Neural progenitor cell (in vitro differentiated cells): ENCODE measurements around the gene SMCHD1. TPM values are rescaled to one million over a fixed set of nuclear protein-coding genes. Genes with fewer than 3 reads are reported as not detected.
A peak's percentile ranks its signal among the peaks of the same experiment; 100 is the strongest.

Experiments used
- DNase-seq: peaks from one replicate; pipeline ENCODE4 v3.0.0-alpha.2; 2016; ENCODE audit warnings: low spot score
- H2AFZ ChIP-seq: fragments of 200-600 bp; sonication (generic); replicated peaks from 2 replicates; pipeline ENCODE4 v1.6.1; 2016; ENCODE audit warnings: antibody characterized with exemption
- H3F3A ChIP-seq: fragments of 200-600 bp; sonication (generic); 2 replicates; pipeline ENCODE4 v1.6.1; 2016; ENCODE audit warnings: antibody characterized with exemption, low read depth
- H3K27ac ChIP-seq: fragments of 200-600 bp; sonication (generic); 2 replicates; pipeline ENCODE4 v1.5.1; 2016; ENCODE audit warnings: mild to moderate bottlenecking
- H3K27me3 ChIP-seq: fragments of 200-600 bp; sonication (generic); 2 replicates; pipeline ENCODE4 v1.6.1; 2016; ENCODE audit warnings: mild to moderate bottlenecking, moderate library complexity
- H3K36me3 ChIP-seq: fragments of 200-600 bp; sonication (generic); 2 replicates; pipeline ENCODE4 v1.5.1; 2016
- H3K4me1 ChIP-seq: fragments of 200-600 bp; sonication (generic); 2 replicates; pipeline ENCODE4 v1.6.1; 2016; ENCODE audit warnings: mixed run types
- H3K4me2 ChIP-seq: fragments of 200-600 bp; sonication (generic); 2 replicates; pipeline ENCODE4 v1.6.1; 2016
- H3K4me3 ChIP-seq: fragments of 200-600 bp; sonication (generic); 2 replicates; pipeline ENCODE4 v1.5.1; 2016
- H3K79me2 ChIP-seq: fragments of 200-600 bp; sonication (generic); 2 replicates; pipeline ENCODE4 v1.6.1; 2016; ENCODE audit warnings: low read depth
- H3K9ac ChIP-seq: fragments of 200-600 bp; sonication (generic); 2 replicates; pipeline ENCODE4 v1.6.1; 2016
- H3K9me3 ChIP-seq: fragments of 200-600 bp; sonication (generic); 2 replicates; pipeline ENCODE4 v1.5.1; 2016; ENCODE audit warnings: low read depth
- H4K20me1 ChIP-seq: fragments of 200-600 bp; sonication (generic); 2 replicates; pipeline ENCODE4 v1.6.1; 2016; ENCODE audit warnings: low read depth
- H3K27ac Mint-ChIP-seq: 3 replicates; pipeline ENCODE4 v1.8.0; 2021; ENCODE audit warnings: mixed read lengths
- H3K27me3 Mint-ChIP-seq: 2 replicates; pipeline ENCODE4 v1.8.0; 2022; ENCODE audit warnings: low read depth, mild to moderate bottlenecking, inconsistent platforms, moderate library complexity, mixed read lengths; ENCODE audit not compliant: insufficient read depth
- H3K36me3 Mint-ChIP-seq: 3 replicates; pipeline ENCODE4 v1.8.0; 2021; ENCODE audit warnings: mixed read lengths
- H3K4me1 Mint-ChIP-seq: 3 replicates; pipeline ENCODE4 v1.8.0; 2021; ENCODE audit warnings: mixed read lengths
- H3K4me3 Mint-ChIP-seq: 3 replicates; pipeline ENCODE4 v1.8.0; 2021; ENCODE audit warnings: mild to moderate bottlenecking, moderate library complexity, mixed read lengths
- H3K9me3 Mint-ChIP-seq: 3 replicates; pipeline ENCODE4 v1.8.0; 2020; ENCODE audit warnings: mixed read lengths
- CTCF ChIP-seq: fragments of 200-600 bp; sonication (generic); IDR thresholded peaks from 2 replicates; pipeline ENCODE4 v1.5.1; 2017; ENCODE audit warnings: antibody characterized with exemption, mild to moderate bottlenecking
- EZH2 ChIP-seq: fragments of 200-600 bp; sonication (generic); IDR thresholded peaks from 2 replicates; pipeline ENCODE4 v1.6.1; 2017; ENCODE audit warnings: antibody characterized with exemption, mild to moderate bottlenecking, moderate library complexity
- EZH2phosphoT487 ChIP-seq: fragments of 200-600 bp; sonication (generic); IDR thresholded peaks from 2 replicates; pipeline ENCODE4 v1.6.1; 2017; ENCODE audit warnings: antibody characterized with exemption
- total RNA-seq: library from RNA; depleted of rRNA; stranded (reverse); fragments of >200 nt; gene quantifications from 2 replicates; pipeline ENCODE4 v1.2.3, GENCODE V29; 2015; ENCODE audit warnings: low replicate concordance

The SMCHD1 gene
- total RNA-seq, 1 donor from 2014 or later = 127 TPM

GRCh38 chr18:2717407-2717806 is 61.9 kb downstream of the SMCHD1 start:
- H3F3A ChIP-seq = no peaks in the 10 kb centered on the region
- H3K4me3 ChIP-seq = no peak overlapping the region
- H3K79me2 ChIP-seq = peaks cover 29% of the 10 kb centered on the region
- no peaks in the 10 kb centered on the region for H3K27me3 ChIP-seq
- no peak overlapping the region for H3K4me2 ChIP-seq
- no peak overlapping the region for H3K27ac ChIP-seq
- no peaks in the 10 kb centered on the region for H3K9me3 ChIP-seq
- no peak overlapping the region for H3K4me3 Mint-ChIP-seq
- peaks cover 11% of the 10 kb centered on the region for H3K4me1 ChIP-seq
- H3K9me3 Mint-ChIP-seq = no peaks in the 10 kb centered on the region
- peaks cover 52% of the 10 kb centered on the region for H3K36me3 Mint-ChIP-seq
- no peak overlapping the region for H3K9ac ChIP-seq
- no peak for TF ChIP-seq EZH2phosphoT487
- no peak for TF ChIP-seq CTCF
- no peak for TF ChIP-seq EZH2
- no peak for DNase-seq
- peaks cover 30% of the 10 kb centered on the region for H3K36me3 ChIP-seq
- H2AFZ ChIP-seq = no peak overlapping the region
- peaks cover 9% of the 10 kb centered on the region for H3K4me1 Mint-ChIP-seq
- H4K20me1 ChIP-seq = peaks cover 10% of the 10 kb centered on the region
- no peaks in the 10 kb centered on the region for H3K27me3 Mint-ChIP-seq
- peak overlapping the region; percentile 51 for H3K27ac Mint-ChIP-seq

GRCh38 chr18:2719040-2719439 is 63.5 kb downstream of the SMCHD1 start:
- Mint-ChIP-seq H3K9me3 (no peaks in the 10 kb centered on the region), H3K4me3 (no peak overlapping the region), H3K27me3 (no peaks in the 10 kb centered on the region), H3K27ac (no peak overlapping the region), H3K36me3 (peaks cover 41% of the 10 kb centered on the region), H3K4me1 (peaks cover 9% of the 10 kb centered on the region)
- Histone ChIP-seq H3K4me1 (peaks cover 8% of the 10 kb centered on the region), H3K27ac (no peak overlapping the region), H3K27me3 (no peaks in the 10 kb centered on the region), H2AFZ (no peak overlapping the region), H3K9me3 (no peaks in the 10 kb centered on the region), H3F3A (no peaks in the 10 kb centered on the region), H3K9ac (no peak overlapping the region), H3K79me2 (peaks cover 23% of the 10 kb centered on the region), H3K36me3 (peaks cover 21% of the 10 kb centered on the region), H3K4me2 (no peak overlapping the region), H3K4me3 (no peak overlapping the region), H4K20me1 (peaks cover 10% of the 10 kb centered on the region)
- TF ChIP-seq CTCF (no peak), EZH2 (no peak), EZH2phosphoT487 (no peak)
- no peak for DNase-seq

DNA sequence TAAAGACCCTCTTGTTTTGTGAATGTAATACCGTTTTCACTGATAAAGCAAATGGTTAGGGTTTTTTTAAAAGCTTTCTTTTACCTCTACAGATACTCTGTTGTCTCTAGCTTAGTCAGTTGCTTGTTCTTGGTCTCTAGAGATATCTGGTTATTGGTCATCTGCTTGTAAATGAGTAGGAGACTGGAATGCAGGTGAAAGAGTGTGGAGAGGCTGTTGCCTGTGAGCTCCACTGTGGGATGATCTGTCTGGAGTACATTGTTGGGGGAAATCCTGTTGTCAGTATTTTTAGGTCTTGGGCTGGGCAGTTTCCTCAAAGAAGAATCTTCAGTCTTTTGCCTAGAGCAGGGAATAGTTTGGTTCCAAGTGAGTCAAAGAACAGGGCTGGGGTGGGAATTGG is 67.7 kb downstream of the SMCHD1 start:
- Histone ChIP-seq H3K79me2 (no peaks in the 10 kb centered on the region), H4K20me1 (no peaks in the 10 kb centered on the region), H2AFZ (no peak overlapping the region), H3K4me3 (no peak overlapping the region), H3K36me3 (peaks cover 21% of the 10 kb centered on the region), H3K4me1 (no peaks in the 10 kb centered on the region), H3K27ac (no peak overlapping the region), H3K9ac (no peak overlapping the region), H3K9me3 (no peaks in the 10 kb centered on the region), H3K27me3 (no peaks in the 10 kb centered on the region), H3F3A (peaks cover 6% of the 10 kb centered on the region), H3K4me2 (no peak overlapping the region)
- Mint-ChIP-seq H3K4me1 (no peaks in the 10 kb centered on the region), H3K27me3 (no peaks in the 10 kb centered on the region), H3K36me3 (peaks cover 33% of the 10 kb centered on the region), H3K9me3 (no peaks in the 10 kb centered on the region), H3K27ac (no peak overlapping the region), H3K4me3 (no peak overlapping the region)
- DNase-seq = no peak
- TF ChIP-seq EZH2phosphoT487 (no peak), CTCF (no peak), EZH2 (no peak)
